ENCODE results near the gene CEMIP.

GRCh38 chr15:80861731-80862170 is 82.6 kb downstream of the CEMIP start:
- no peak for TF ChIP-seq CTCF (IDR thresholded peaks at IDR 0.05)
- TF ChIP-seq EZH2 (IDR thresholded peaks at IDR 0.05), result no peak

All from neural progenitor cell (in vitro differentiated cells).